Right ventricle myocardium superior (tissue), 1 donor: ENCODE measurements around the gene MMP15. TPM values are rescaled to one million over a fixed set of nuclear protein-coding genes. Genes with fewer than 3 reads are reported as not detected.

ENCODE experiments used
- ATAC-seq: fragments of 200-7000 bp; cut with Tn5 transposase; one replicate; pipeline ENCODE4 v1.9.1; 2020; ENCODE audit warnings: mild to moderate bottlenecking; ENCODE audit not compliant: poor library complexity
- DNase-seq: peaks from one replicate; pipeline ENCODE4 v3.0.0-alpha.2; 2020
- intact Hi-C: fragments of 100-400 bp; cut with DNase I; formaldehyde crosslinking; loops from one replicate; pipeline ENCODE4 v1.11.2; 2022
- total RNA-seq: library from RNA; stranded (reverse); fragmentation: NEBNext Ultra II Directional; extraction: Animal tissue kit (Norgen Biotek cat#: 25700); gene quantifications from one replicate; pipeline ENCODE4 v1.2.1, GENCODE V29; 2021
- donor health status: DM: no; HTN: yes; CAD: no; lungs with severe emphysema.

MMP15 gene
- total RNA-seq, 1 donor from 2014 or later: 55.2 TPM

DNA sequence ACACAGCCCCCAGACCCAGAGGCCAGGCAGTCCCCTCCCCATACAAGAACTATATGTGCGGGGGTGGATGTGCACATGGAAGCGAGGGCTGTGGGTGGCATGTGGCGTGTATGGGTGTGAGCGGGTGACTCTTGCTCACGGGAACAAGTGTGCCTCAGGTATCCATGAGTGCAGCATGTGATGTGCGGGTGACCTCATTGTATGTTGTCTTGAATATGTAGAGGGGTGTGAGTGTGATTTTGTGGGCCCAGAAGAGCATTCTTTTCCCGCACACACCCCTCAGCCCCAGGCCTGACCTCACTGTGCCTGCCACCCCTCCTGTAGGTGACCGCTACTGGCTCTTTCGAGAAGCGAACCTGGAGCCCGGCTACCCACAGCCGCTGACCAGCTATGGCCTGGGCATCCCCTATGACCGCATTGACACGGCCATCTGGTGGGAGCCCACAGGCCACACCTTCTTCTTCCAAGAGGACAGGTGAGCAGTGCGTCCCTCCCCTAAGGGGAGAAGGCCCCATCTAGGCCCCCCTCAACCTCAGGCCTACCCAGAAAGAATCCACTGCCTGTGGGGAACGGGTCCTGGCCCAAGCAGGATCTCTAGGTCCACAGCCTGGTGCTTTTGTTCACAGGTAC lies 17.4 kb downstream of the MMP15 start:
- DNase-seq: peak; percentile 31
- no peak for ATAC-seq
- intact Hi-C loops: no loop called here

DNA sequence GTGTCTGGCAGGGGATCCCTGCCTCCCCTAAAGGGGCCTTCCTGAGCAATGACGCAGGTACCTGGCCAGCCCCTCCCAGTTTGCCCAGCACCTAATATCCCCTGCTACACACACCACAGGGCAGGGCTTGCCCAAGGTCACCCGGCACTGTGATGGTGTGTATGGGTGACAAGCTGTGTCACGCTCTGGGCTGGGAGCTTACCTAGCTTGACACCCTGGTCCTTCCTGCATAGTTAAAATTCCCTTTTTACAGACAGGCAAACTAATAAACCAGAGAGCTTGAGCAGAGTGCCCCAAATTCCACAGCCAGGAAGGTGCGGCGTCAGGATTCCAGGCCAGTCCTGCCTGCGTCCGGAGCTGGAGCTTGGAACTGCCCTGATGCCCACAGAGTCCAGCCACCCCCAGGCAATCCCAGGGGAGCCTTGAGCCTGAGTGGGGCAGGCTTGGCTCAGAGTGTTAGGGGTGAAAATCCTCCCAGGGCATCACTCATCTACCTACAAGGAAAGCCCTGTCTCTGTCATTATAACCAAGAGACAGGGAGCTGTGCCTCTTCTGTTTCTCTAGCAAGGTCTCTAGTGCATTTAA lies 18.1 kb downstream of the MMP15 start:
- DNase-seq: peak; percentile 14
- no peak for ATAC-seq
- intact Hi-C loops: no loop called here

DNA sequence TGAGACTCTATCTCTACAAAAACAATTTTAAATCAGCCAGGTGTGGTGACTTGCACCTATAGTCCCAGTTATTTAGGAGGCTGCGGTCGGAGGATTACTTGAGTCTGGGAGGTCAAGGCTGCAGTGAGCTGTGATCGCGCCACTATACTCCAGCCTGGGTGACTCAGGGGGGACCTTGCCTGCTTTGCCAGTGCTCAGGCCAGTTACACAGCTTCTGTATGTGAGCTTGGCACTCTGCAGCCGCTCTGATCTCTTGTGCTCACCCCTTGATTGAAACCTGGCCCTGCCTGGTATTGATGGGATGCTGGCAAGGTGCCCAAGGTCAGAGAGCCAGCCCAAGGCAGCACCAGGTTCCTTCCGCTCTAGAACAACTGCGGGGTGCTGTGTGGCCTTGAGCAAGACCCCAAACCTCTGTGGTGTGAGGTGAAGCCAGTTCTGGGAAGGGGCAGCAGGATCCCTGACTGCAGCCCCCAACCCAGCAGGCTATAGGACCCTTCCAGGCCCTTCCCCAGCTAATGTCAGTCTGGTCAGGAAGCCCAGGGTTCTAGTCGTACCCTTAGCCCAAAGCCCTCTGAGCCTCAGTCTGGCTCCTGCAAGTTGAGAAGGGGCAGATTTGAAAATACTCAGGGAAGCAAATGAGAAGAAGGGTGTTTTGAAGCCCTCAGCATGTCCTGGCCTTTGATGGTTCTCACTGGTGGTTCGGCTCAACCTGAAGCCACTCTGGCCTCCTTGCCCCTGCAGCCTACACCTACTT lies 18.9 kb downstream of the MMP15 start:
- DNase-seq (peak; percentile 41), ATAC-seq (no peak)
- intact Hi-C loops: no loop called here

- no peak for DNase-seq
- ATAC-seq: no peak
- intact Hi-C loops: no loop called here
Observed at GRCh38 chr16:58045096-58045495, 19.5 kb downstream of the MMP15 start.

- intact Hi-C loops: no loop called here
Observed at GRCh38 chr16:58046054-58046881, 20.7 kb downstream of the MMP15 start.

GRCh38 chr16:58046936-58047335 lies 21.4 kb downstream of the MMP15 start:
- intact Hi-C loops: no loop called here
- DNase-seq (no peak), ATAC-seq (peak; percentile 39)

More at GRCh38 chr16:58046054-58046881, 20.7 kb downstream of the MMP15 start:
- DNase-seq (no peak), ATAC-seq (peak; percentile 13)

GRCh38 chr16:58047557-58048348 lies 22.2 kb downstream of the MMP15 start:
- ATAC-seq (peak; percentile 4), DNase-seq (peak; percentile 27)
- intact Hi-C loops: no loop called here

DNA sequence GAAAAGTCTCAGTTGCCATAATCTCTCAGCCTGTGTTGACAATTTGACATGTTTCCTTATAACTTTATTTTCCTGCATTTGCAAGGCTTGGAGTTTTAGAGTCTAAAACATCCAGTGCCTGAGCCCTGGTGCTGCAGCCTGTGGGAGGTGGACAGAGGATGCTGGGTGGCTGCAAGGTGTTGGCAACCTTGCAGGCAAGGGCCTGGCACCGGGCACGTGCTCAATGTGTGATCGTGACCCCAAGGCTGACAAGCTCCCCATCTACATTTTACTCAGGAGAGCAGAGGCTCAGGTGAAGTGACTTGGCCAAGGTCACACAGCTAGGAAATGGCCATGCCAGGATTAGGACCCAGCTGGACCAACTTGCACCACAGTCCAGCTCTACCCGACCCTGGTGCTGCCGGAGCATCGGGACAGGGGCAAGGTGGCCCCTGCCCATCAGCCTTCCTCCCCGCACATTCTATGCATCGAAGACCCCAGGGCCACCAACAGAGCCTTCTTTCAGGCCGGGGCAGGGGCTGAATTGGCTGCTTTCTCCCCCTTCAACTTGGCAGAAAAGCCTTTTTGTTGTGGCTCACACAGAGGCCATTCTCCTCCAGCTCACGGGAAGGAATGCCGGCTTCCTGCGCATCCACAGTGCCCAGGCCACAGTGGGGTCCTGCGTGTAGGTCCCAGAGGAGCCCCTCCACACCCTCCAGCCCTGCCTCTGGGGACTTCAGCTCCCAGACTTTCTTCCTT lies 23.1 kb downstream of the MMP15 start:
- intact Hi-C loops: no loop called here
- DNase-seq (peak; percentile 8), ATAC-seq (no peak)

- DNase-seq (no peak), ATAC-seq (no peak)
- intact Hi-C loops: no loop called here
Observed at GRCh38 chr16:58049232-58050185, 24.0 kb downstream of the MMP15 start.

GRCh38 chr16:58051296-58051695 lies 25.7 kb downstream of the MMP15 start:
- ATAC-seq (no peak), DNase-seq (no peak)
- intact Hi-C loops: no loop called here

DNA sequence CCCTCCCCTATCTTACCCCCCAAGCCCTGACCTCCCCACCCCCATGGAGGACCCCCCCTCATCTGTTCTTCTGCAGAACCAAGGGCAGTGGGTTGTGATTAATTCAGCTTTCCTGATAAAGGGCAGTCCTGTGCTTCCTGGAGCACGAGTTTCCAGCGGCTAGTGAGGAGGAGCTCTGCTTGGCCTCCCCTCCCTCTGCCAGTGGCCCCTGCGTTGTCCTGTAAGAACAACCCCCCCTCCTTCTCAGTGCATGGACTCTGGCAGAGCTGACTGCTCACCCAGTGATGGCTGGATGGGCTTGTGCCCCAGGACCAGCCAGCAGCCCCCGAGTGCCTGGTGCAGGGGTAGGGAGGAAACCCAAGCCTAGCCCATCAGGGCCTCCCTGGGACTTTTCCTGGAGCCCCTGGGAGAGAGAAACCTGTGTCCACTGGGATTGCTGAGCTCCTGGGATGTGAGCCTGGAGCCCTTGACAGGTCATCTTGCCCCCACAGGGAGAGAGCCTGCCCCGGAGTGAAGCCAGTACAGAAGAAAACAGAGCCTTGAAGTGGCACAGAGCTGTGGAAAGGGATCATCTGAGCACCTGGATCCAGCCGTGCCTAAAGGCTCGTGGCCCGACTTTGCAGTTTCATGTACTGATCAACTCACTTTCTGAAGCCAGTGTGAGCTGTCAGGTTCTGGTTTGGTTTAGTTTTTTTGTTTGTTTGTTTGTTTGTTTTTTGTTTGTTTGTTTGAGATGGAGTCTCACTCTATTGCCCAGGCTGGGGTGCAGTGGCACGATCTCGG lies 26.5 kb downstream of the MMP15 start:
- ATAC-seq (no peak), DNase-seq (no peak)
- intact Hi-C loops: no loop called here

DNA sequence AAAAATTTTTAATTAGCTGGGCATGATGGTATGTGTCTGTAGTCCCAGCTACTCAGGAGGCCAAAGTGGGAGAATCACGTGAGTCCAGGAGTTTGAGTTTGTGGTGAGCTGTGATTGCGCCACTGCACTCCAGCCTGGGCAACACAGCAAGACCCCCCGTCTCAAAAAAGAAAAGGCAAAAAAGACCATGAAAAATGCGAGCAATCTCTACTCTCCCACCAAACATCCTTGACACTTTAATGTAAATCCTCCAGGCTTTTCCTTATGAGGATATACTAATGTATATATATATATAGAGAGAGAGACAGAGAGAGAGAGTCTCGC lies 28.1 kb downstream of the MMP15 start:
- intact Hi-C loops: no loop called here
- ATAC-seq (no peak), DNase-seq (no peak)

DNA sequence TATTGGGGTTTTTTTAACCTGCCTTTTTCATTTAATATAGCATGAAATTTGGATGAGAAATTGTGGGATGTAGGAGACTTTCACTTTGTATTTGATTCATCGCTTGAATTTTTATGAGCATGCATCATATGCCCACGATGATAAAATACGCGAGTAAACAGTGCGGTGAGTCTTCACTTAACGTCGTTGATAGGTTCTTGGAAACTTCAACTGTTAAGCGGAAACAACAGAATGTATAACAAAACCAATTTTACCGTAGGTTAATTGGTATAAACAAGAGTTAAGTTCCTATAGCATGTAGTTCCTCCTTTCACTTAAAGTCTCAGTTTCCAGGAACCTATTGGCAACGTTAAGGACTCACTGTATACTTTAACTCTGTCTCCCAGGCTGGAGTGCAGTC lies 28.7 kb downstream of the MMP15 start:
- DNase-seq (no peak), ATAC-seq (no peak)
- intact Hi-C loops: no loop called here

DNA sequence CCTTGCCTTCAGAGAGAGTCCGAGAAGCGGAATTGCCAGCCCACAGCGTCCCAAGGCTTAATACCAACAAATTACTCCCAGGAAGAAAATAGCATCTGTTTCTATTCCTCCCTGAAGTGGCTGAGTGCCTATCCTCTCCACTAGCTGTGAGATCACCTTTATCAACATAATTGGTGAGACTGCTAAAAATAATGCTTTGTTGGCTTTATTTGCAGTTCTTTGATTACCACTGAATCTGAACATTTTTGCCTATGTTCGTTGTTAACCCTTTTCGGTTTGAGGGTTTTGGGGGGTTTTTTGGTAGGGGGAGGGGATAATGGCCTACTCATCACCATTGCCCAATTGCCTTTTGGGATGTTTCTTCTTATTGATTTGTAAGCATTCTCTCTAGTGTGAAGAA lies 31.0 kb downstream of the MMP15 start:
- no peak for DNase-seq
- no peak for ATAC-seq
- intact Hi-C loops: no loop called here

DNA sequence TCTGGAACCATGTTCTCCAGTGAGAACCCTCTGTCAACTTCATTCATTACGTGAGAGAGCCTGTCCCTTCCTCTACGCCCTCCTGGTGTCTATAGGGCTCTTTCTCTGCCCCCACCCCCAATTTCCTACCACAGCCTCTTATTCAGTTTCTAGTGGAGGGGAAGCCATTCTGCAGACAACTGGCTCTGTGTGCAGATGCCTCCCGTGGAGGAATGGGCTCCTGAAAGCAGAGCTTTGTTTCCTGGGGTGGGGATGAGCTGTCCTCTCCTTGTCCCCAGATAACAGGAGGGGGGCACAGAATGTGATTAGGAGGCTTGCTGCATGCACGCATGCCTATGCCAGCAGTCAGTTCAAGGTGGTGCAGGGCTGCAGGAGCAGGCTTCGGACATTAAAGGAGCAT lies 31.6 kb downstream of the MMP15 start:
- ATAC-seq (no peak), DNase-seq (no peak)
- intact Hi-C loops: no loop called here

DNA sequence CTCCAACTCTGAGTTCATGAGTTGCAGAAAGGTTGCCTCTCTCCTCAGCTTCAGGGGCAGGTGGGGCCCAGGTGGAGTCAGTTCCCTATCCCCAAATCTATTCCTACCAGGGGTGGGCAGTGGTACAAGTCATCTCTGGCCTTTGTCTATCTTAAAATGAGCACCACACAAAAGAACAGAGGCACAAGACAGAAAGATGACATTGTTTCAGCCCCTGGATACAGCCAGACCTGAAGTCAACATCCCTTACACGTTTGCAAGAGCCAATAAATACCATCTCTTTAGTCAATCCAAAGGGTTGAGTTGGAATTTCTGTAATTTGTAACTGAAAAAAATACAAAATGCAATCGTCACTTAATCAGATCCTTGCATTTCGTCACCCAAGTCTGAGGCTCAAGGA lies 32.2 kb downstream of the MMP15 start:
- no peak for DNase-seq
- ATAC-seq: no peak
- intact Hi-C loops: no loop called here
